VCaP (cell line): ENCODE results near the gene SUZ12.
"Not testable (repeated sequence)": the region's sequence is repeated elsewhere in the genome, so short reads cannot be mapped to it uniquely, and the experiment has no call there.

Experiments used
- H3K27ac ChIP-seq: fragments of 450-650 bp; 2 replicates; pipeline ENCODE4 v1.5.1; 2017
- TF ChIP-seq, protein P1 (sequence below): fragments of 450-650 bp; conservative IDR thresholded peaks from 2 replicates; pipeline ENCODE4 v1.5.1; 2017; ENCODE audit warnings: mild to moderate bottlenecking, moderate library complexity

Gene SUZ12

DNA sequence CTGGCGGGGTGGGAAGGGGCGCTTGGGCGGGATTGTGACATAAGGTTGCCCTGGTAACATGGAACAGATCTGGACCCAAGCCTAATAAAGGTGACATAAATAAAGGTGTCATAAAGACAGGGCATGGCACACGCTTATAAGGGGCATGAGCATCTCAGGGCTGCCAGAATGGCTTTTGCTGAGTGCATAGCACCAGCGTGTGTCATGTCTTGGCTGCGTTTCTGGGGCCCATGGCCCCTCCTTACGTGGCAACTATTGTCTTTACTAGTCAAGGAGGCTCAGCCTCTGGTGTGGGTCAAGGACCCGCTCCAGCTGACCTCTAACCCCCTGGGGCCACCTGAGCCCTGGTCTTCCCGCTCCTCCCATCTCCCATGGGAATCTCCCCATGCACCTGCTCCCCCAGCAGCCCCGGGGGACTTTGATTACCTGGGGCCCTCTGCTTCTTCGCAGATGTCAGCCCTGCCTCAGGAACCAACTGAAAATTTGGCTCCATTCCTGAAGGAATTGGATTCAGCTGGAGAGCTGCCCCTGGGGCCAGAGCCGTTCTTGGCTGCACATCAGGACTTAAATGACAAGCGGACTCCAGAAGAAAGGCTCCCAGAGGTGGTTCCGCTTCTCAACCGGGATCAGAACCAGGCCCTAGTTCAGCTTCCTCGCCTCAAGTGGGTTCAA is 84.3 kb downstream of the SUZ12 start:
- TF ChIP-seq, protein P1, sequence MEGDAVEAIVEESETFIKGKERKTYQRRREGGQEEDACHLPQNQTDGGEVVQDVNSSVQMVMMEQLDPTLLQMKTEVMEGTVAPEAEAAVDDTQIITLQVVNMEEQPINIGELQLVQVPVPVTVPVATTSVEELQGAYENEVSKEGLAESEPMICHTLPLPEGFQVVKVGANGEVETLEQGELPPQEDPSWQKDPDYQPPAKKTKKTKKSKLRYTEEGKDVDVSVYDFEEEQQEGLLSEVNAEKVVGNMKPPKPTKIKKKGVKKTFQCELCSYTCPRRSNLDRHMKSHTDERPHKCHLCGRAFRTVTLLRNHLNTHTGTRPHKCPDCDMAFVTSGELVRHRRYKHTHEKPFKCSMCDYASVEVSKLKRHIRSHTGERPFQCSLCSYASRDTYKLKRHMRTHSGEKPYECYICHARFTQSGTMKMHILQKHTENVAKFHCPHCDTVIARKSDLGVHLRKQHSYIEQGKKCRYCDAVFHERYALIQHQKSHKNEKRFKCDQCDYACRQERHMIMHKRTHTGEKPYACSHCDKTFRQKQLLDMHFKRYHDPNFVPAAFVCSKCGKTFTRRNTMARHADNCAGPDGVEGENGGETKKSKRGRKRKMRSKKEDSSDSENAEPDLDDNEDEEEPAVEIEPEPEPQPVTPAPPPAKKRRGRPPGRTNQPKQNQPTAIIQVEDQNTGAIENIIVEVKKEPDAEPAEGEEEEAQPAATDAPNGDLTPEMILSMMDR, result no peak
- no peak overlapping the region for H3K27ac ChIP-seq

DNA sequence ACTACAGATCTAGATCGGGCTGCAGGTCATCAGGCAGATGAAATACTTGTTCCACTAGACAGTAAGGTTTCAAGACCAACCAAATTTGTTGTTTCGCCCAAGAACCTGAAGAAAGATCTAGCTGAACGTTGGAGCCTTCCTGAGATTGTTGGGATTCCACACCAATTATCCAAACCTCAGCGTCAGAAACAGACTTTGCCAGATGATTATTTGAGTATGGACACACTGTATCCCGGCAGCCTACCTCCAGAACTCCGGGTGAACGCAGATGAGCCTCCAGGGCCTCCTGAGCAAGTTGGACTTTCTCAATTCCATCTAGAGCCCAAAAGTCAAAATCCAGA is 84.8 kb downstream of the SUZ12 start:
- H3K27ac ChIP-seq, result no peak overlapping the region
- TF ChIP-seq, protein P1, result no peak

- not testable (repeated sequence) for H3K27ac ChIP-seq
These were observed 85.7 kb downstream of the SUZ12 start for GRCh38 chr17:32022554-32022953.

DNA sequence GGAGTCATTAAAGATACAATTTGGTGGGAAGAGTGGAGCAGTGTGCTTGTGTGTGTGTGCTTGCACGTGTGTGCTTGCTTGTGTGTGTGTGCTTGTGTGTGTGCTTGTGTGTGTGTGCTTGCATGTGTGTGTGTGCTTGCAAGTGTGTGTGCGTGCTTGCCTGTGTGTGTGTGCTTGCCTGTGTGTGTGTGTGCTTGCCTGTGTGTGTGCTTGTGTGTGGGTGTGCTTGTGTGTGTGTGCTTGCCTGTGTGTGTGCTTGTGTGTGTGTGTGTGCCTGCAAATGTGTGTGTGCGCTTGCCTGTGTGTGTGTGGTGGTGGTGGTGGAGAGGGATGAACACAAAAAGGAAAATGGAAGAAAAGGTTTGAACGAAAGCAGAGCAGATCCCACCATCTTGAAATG is 90.5 kb downstream of the SUZ12 start:
- H3K27ac ChIP-seq, result not testable (repeated sequence)

DNA sequence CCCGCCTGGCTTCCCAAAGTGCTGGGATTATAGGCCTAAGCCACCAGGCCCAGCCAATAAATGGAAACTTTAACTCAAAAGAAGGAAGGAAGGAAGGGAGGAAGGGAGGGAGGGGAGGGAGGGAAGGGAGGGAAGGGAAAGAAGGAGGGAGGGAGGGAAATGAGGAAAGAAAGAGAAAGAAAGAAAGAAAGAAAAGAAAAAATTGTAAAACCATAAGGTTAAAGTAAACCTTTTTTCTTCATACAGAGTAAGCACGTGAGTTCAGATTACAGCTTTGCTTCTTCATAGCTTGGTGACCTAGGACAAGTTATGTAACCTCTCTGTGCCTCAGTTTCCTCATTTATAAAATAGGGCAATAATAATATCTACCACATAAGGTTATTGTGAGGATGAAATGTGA is 96.4 kb downstream of the SUZ12 start:
- TF ChIP-seq, protein P1, result no peak

DNA sequence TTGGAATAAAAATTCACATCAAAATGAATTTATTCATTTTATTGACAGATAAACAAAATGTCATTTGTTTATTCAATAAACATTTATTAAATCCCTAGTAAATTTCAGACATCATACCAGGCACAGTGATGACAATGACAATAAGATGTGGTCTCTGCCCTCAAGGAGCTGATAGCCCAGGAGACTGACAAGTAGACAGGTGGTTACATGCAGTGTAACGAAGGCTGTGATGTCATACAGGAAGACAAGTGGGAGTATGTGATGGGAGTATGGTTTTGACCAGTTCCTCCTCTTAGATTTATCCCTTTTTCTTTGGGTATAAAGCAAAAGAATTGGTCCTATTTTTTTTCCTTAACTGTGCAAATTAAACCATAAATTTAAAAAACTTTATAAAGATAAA is 97.0 kb downstream of the SUZ12 start:
- H3K27ac ChIP-seq, result not testable (repeated sequence)

More for the DNA sequence above, 96.4 kb downstream of the SUZ12 start:
- H3K27ac ChIP-seq, result no peak overlapping the region

DNA sequence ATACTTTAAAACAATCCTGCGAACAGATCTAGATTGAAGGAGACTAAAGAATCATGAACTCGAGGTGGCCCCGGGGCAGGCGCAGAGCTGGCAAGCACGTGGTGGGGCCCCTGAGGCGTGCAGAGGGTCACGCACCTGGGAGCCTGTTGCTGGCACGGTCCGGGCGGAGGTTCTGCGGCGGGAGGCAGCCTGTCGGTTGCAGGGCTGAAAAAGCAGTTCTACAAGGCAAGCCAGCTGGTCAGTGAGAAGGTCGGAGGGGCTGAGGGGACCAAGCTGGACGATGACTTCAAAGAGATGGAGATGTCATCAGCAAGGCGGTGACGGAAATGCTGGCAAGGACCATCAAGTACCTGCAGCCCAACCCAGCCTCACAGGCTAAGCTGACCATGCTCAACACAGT is 103.4 kb downstream of the SUZ12 start:
- not testable (repeated sequence) for H3K27ac ChIP-seq

DNA sequence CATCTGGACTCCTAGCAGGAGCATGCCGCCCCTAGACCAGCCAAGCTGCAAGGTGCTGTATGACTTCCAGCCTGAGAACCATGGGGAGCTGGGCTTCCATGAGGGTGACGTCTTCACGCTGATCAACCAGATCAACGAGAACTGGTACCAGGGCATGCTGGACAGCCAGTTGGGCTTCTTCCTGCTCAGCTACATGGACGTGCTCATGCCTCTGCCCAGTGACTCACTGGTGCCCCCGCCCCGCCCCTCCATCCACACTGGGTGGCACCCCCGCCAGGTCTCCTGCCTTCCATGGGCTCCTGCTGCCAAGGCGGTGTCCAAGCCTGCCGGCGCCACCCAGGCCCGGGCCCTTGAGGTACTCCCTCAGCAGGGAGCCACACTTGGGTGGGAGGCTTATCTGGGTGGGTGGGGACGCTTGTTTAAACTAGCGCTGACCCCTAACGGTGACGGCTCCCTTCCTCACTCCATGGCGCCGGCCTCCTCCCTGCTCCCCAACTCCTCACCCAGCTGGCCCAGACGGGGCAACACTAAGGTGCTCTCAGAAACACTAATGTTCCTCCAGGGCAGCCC is 104.6 kb downstream of the SUZ12 start:
- not testable (repeated sequence) for H3K27ac ChIP-seq

DNA sequence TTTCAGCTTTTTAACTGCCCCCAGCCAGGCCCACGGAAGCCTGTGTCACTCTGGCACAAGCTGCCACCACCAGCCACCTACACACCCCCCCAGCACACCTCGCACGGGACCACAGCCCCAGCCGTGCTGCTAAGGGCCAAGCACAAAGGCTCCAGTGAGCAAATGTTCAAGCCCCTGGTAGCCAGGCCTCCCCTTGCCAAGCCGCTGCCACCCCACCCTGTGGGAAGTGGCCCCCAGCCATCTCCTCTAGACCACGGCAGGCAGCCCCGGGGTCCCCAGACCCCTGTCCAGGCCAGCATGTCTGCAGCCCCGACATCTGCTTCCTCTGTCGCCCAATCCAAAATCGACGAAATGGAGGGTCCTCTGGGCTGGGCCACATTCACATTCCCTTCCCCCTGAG is 105.5 kb downstream of the SUZ12 start:
- not testable (repeated sequence) for H3K27ac ChIP-seq

DNA sequence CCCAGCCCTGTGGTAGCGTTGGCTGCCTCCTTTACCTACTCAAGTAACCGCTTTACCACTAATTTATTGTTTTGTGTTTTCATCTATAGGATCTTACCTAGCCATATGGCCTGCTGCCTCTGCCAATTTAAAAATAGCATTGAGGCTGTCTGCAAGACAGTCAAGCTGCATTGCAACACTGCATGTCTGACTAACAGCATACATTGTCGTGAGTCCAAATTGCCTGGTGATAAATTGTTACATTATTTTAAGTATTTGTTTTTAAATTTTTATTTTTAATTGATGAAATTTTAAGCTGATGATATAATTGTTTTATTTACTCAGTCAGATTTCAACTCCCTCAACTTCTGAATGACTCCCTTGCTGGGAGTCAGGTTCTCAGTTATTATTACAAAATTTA is 108.8 kb downstream of the SUZ12 start:
- H3K27ac ChIP-seq, result not testable (repeated sequence)

DNA sequence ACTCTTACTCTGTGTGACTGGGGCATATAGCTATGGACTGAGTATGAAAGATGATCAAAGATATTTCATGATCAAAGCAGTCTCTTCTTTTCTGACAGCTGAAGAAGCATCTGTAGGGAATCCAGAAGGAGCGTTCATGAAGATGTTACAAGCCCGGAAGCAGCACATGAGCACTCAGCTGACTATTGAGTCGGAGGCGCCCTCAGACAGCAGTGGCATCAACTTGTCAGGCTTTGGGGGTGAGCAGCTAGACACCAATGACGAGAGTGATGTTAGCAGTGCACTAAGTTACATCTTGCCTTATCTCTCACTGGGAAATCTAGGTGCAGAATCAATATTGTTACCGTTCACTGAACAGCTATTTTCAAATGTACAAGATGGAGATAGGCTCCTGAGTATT is 110.9 kb downstream of the SUZ12 start:
- not testable (repeated sequence) for H3K27ac ChIP-seq
